PC-9 (cell line): ENCODE measurements around the gene INPP5J.

Source experiments
- EZH2 ChIP-seq: fragments of 200-600 bp; sonication (generic); IDR thresholded peaks from 2 replicates; pipeline ENCODE4 v1.8.0; 2017; ENCODE audit warnings: antibody characterized with exemption, low read depth
- TF ChIP-seq, protein P1 (sequence below): fragments of 200-600 bp; sonication (generic); conservative IDR thresholded peaks from 2 replicates; pipeline ENCODE4 v1.6.1; 2017; ENCODE audit warnings: mixed run types, antibody characterized with exemption, mild to moderate bottlenecking, moderate library complexity

GRCh38 chr22:31135706-31136105 lies 12.9 kb downstream of the INPP5J start:
- TF ChIP-seq, protein P1, sequence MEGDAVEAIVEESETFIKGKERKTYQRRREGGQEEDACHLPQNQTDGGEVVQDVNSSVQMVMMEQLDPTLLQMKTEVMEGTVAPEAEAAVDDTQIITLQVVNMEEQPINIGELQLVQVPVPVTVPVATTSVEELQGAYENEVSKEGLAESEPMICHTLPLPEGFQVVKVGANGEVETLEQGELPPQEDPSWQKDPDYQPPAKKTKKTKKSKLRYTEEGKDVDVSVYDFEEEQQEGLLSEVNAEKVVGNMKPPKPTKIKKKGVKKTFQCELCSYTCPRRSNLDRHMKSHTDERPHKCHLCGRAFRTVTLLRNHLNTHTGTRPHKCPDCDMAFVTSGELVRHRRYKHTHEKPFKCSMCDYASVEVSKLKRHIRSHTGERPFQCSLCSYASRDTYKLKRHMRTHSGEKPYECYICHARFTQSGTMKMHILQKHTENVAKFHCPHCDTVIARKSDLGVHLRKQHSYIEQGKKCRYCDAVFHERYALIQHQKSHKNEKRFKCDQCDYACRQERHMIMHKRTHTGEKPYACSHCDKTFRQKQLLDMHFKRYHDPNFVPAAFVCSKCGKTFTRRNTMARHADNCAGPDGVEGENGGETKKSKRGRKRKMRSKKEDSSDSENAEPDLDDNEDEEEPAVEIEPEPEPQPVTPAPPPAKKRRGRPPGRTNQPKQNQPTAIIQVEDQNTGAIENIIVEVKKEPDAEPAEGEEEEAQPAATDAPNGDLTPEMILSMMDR: no peak
- TF ChIP-seq EZH2: no peak
